Testis (tissue), 2 donors: Measurements from ENCODE around the gene KCP.
A peak's percentile ranks its signal among the peaks of the same experiment; 100 is the strongest.

Experiments used
- CTCF ChIP-seq, 3 experiments: fragments of 450-650 bp in 2 of 3; fragments of 200-600 bp in 1 of 3; sonication (generic) in 1 of 3; IDR thresholded peaks; one replicate each; pipeline ENCODE4 v1.5.1; 2016 to 2019; ENCODE audit warnings: antibody characterized with exemption in 3 of 3, mild to moderate bottlenecking in 2 of 3, moderate library complexity in 1 of 3
- POLR2A ChIP-seq: fragments of 450-650 bp; IDR thresholded peaks from one replicate; pipeline ENCODE4 v1.6.1; 2017; ENCODE audit warnings: antibody characterized with exemption, mild to moderate bottlenecking, moderate library complexity

GRCh38 chr7:128863433-128863989 is 47.0 kb downstream of the KCP start:
- peak; percentile 30 to 33 (median 32) for TF ChIP-seq CTCF (IDR thresholded peaks at IDR 0.05)
- TF ChIP-seq POLR2A = no peak
